ENCODE results near the gene SND1.

DNA sequence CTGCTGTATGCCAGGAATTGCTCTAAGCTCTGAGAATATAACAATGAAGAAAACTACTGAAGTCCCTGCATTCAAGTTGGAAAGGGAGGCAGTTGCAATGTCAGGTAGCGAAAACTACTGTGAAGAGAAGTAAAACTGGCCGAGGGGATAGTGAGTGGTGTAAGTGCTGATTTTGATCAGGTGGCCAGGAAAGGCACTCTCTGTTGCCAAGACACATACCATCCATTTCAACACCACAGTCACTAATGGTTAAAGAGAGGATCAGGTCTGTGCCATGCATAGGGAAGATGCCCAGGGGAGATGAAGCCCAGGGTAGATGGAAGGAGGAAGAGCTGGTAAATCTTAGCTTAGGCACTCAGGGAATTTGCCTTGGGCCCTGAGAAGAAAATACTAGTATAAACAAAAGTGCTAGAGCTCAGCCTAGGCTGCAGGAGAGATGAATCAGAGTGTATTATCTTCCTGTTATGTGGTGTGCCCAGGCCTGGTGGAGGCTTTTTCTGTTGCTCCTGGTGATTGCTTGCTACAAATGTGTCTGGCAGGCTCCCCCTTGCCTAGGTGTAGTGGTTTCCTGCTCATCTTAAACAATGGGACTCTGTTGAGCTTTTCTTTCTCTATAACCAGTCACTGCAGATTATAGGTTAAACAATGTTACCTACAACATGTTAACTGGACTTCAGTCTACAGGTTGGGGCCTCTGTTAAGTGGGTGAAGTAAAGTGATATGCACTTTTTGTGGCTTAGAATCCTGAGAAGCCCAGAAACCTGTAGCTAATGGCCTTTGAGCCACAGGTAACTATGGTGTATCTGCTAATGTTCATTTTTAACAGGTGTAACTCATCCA lies 253.7 kb downstream of the SND1 start:
- TF ChIP-seq, protein P1, sequence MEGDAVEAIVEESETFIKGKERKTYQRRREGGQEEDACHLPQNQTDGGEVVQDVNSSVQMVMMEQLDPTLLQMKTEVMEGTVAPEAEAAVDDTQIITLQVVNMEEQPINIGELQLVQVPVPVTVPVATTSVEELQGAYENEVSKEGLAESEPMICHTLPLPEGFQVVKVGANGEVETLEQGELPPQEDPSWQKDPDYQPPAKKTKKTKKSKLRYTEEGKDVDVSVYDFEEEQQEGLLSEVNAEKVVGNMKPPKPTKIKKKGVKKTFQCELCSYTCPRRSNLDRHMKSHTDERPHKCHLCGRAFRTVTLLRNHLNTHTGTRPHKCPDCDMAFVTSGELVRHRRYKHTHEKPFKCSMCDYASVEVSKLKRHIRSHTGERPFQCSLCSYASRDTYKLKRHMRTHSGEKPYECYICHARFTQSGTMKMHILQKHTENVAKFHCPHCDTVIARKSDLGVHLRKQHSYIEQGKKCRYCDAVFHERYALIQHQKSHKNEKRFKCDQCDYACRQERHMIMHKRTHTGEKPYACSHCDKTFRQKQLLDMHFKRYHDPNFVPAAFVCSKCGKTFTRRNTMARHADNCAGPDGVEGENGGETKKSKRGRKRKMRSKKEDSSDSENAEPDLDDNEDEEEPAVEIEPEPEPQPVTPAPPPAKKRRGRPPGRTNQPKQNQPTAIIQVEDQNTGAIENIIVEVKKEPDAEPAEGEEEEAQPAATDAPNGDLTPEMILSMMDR (IDR thresholded peaks at IDR 0.05; ENCODE audit: low read depth, low read length, poor library complexity, severe bottlenecking) = no peak
- no peak for TF ChIP-seq EZH2phosphoT487 (IDR thresholded peaks at IDR 0.05; ENCODE audit: borderline replicate concordance, low read length)
